Heart right ventricle (tissue), 16 donors: ENCODE measurements around the gene PODXL. TPM values are rescaled to one million over a fixed set of nuclear protein-coding genes. Genes with fewer than 3 reads are reported as not detected.
A peak's percentile ranks its signal among the peaks of the same experiment; 100 is the strongest.

Source experiments
- ATAC-seq, 8 donors: fragments of 200-7000 bp; cut with Tn5 transposase; one replicate each; pipeline ENCODE4 v1.9.1; 2020; ENCODE audit warnings: mild to moderate bottlenecking in 8 of 8, moderate library complexity in 8 of 8, moderate number of reproducible peaks in 1 of 8
- DNase-seq, 2 donors: peaks; one replicate each; pipeline ENCODE4 v3.0.0-alpha.2; 2020
- H3K27ac ChIP-seq, 10 donors: fragments of 200-600 bp; sonication (generic) in 2 of 10; one replicate each; pipeline versions ENCODE4 v1.5.0 to v1.8.0; 2020 to 2022; ENCODE audit warnings: mild to moderate bottlenecking in 3 of 10
- H3K27me3 ChIP-seq, 7 donors: fragments of 200-600 bp; one replicate each; pipeline ENCODE4 v1.8.0; 2021 to 2022; ENCODE audit warnings: mild to moderate bottlenecking in 2 of 7
- H3K36me3 ChIP-seq, 9 donors: fragments of 200-600 bp; sonication (generic) in 1 of 9; one replicate each; pipeline versions ENCODE4 v1.5.0 to v1.8.0; 2020 to 2022; ENCODE audit warnings: mild to moderate bottlenecking in 2 of 9
- H3K4me1 ChIP-seq, 9 donors: fragments of 200-600 bp; sonication (generic) in 1 of 9; one replicate each; pipeline versions ENCODE4 v1.5.0 to v1.8.0; 2020 to 2022; ENCODE audit warnings: mild to moderate bottlenecking in 4 of 9
- H3K4me3 ChIP-seq, 10 donors: fragments of 200-600 bp; sonication (generic) in 2 of 10; one replicate each; pipeline versions ENCODE4 v1.5.0 to v1.8.0; 2020 to 2022; ENCODE audit warnings: mild to moderate bottlenecking in 7 of 10, moderate library complexity in 2 of 10
- H3K9me3 ChIP-seq, 11 donors: fragments of 200-600 bp in 10 of 11; sonication (generic) in 2 of 11; one replicate each; pipeline versions ENCODE4 v1.5.0 to v1.8.0; 2013 to 2022; ENCODE audit warnings: mild to moderate bottlenecking in 2 of 11, control low read depth in 1 of 11, moderate library complexity in 1 of 11
- WGBS, 2 donors: extraction: QIAGEN DNeasy Blood & Tissue Kit; methylation state at CpG; one replicate each; pipeline ENCODE4 v1.1.7; 2013; ENCODE audit warnings: inconsistent platforms in 1 of 2; 5-methylcytosine and 5-hydroxymethylcytosine counted together
- intact Hi-C, 10 donors: fragments of 100-400 bp; cut with DNase I; formaldehyde crosslinking; loops; one replicate each; pipeline versions ENCODE4 v1.11.1 to v1.14.2; 2022
- polyA plus RNA-seq, 2 donors: library from polyadenylated mRNA; stranded (reverse); fragments of 200-250 nt; gene quantifications; one replicate each; pipeline ENCODE4 v1.2.3, GENCODE V29; 2013
- total RNA-seq, 10 donors: library from RNA; stranded (reverse); fragmentation: NEBNext Ultra II Directional in 3 of 10; extraction: Animal tissue kit (Norgen Biotek cat#: 25700) in 3 of 10; gene quantifications; one replicate each; pipeline versions ENCODE4 v1.2.1 to v1.2.4, GENCODE V29; 2021 to 2023
- TF ChIP-seq, protein P1 (sequence below), 9 donors: fragments of 200-600 bp; sonication (generic) in 2 of 9; IDR thresholded peaks; one replicate each; pipeline versions ENCODE4 v1.5.0 to v1.8.0; 2021 to 2022; ENCODE audit warnings: antibody characterized with exemption in 9 of 9, mild to moderate bottlenecking in 5 of 9, moderate library complexity in 1 of 9
- donor health status: Arrhythmogenic right ventricular cardiomyopathy.
- donor health status: ischemic (EF 13 %, LVEDD 7.1; RV severe dilation, severe dysfunction).
- donor health status: healthy with polysubstance abuse.
- donor health status: DM: no; HTN: yes; CAD: no.
- donor health status: DM: no; HTN: no; CAD: no.
- donor health status: ischemic (EF 25% LVEDD 6.9; RV normal size, moderate dysfunction).
- donor health status: ischemic (EF 25% LVEDD 5.7; RV mildly dilated, moderate dysfunction).
- donor health status: healthy.
- donor health status: DM: yes; HTN: yes; CAD: no.
- donor health status: Ischemic cardiomyopathy.
- donor health status: ischemic (EF 35%, LVEDD 5.7; RV mildly dilated, moderate dysfunction).
- donor health status: nonischemic (EF 11% LVEDD 7.7; RV severe dilation, severe dysfunction).
- donor health status: DM: yes; HTN: yes; CAD: no.
- donor health status: PGD.
- donor health status: ischemic (EF 29% LVEDD 5.4; RV normal size, mild dysfunction).
- donor health status: nonischemic (EF 23%, LVEDD 6.1; RV moderate dilation, normal function).

The PODXL gene
- total and polyA plus RNA-seq, 12 donors: 34.4 to 162 (median 65.2) TPM

- no peak overlapping the region for H3K4me3 ChIP-seq
- no peak for ATAC-seq
- H3K27ac ChIP-seq: no peak overlapping the region
- peaks cover 4 to 48% (median 18%) of the 10 kb centered on the region in 9 donors for H3K4me1 ChIP-seq
- no peak for DNase-seq
- TF ChIP-seq, protein P1, sequence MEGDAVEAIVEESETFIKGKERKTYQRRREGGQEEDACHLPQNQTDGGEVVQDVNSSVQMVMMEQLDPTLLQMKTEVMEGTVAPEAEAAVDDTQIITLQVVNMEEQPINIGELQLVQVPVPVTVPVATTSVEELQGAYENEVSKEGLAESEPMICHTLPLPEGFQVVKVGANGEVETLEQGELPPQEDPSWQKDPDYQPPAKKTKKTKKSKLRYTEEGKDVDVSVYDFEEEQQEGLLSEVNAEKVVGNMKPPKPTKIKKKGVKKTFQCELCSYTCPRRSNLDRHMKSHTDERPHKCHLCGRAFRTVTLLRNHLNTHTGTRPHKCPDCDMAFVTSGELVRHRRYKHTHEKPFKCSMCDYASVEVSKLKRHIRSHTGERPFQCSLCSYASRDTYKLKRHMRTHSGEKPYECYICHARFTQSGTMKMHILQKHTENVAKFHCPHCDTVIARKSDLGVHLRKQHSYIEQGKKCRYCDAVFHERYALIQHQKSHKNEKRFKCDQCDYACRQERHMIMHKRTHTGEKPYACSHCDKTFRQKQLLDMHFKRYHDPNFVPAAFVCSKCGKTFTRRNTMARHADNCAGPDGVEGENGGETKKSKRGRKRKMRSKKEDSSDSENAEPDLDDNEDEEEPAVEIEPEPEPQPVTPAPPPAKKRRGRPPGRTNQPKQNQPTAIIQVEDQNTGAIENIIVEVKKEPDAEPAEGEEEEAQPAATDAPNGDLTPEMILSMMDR (IDR thresholded peaks at IDR 0.05): no peak
- peaks cover 0 to 60% (median 0%) of the 10 kb centered on the region in 9 donors for H3K36me3 ChIP-seq
- no peaks in the 10 kb centered on the region for H3K27me3 ChIP-seq
- WGBS, 2 donors: 99 to 100% methylated on average over 2 of the region's 2 CpGs
- intact Hi-C loops: no loop called here
- H3K9me3 ChIP-seq: no peaks in the 10 kb centered on the region
Observed at GRCh38 chr7:131482800-131483199, 73.6 kb downstream of the PODXL start.

- 73 to 78% methylated on average over 4 of the region's 4 CpGs for WGBS, 2 donors
- H3K36me3 ChIP-seq: peaks cover 0 to 58% (median 0%) of the 10 kb centered on the region in 9 donors
- no peak overlapping the region for H3K4me3 ChIP-seq
- H3K27me3 ChIP-seq: no peaks in the 10 kb centered on the region
- TF ChIP-seq, protein P1 (IDR thresholded peaks at IDR 0.05): no peak
- H3K4me1 ChIP-seq: peaks cover 4 to 35% (median 14%) of the 10 kb centered on the region in 9 donors
- intact Hi-C loops: no loop called here
- DNase-seq: no peak
- H3K27ac ChIP-seq: peak overlapping the region in 1 of 10 donors; percentile 23
- peak in 1 of 8 donors; percentile 9 for ATAC-seq
- H3K9me3 ChIP-seq: no peaks in the 10 kb centered on the region
Observed at GRCh38 chr7:131480384-131481315, 75.8 kb downstream of the PODXL start.

- ATAC-seq (no peak), DNase-seq (no peak)
- Histone ChIP-seq H3K27me3 (no peaks in the 10 kb centered on the region), H3K4me1 (peaks cover 4 to 27% (median 14%) of the 10 kb centered on the region in 9 donors), H3K9me3 (peaks cover 0 to 6% (median 0%) of the 10 kb centered on the region in 11 donors), H3K36me3 (peaks cover 0 to 71% (median 9%) of the 10 kb centered on the region in 9 donors), H3K27ac (no peak overlapping the region), H3K4me3 (no peak overlapping the region)
- TF ChIP-seq, protein P1 (IDR thresholded peaks at IDR 0.05): no peak
- 93 to 94% methylated on average over 2 of the region's 2 CpGs for WGBS, 2 donors
- intact Hi-C loops: no loop called here
Observed at GRCh38 chr7:131476740-131477139, 79.7 kb downstream of the PODXL start.

DNA sequence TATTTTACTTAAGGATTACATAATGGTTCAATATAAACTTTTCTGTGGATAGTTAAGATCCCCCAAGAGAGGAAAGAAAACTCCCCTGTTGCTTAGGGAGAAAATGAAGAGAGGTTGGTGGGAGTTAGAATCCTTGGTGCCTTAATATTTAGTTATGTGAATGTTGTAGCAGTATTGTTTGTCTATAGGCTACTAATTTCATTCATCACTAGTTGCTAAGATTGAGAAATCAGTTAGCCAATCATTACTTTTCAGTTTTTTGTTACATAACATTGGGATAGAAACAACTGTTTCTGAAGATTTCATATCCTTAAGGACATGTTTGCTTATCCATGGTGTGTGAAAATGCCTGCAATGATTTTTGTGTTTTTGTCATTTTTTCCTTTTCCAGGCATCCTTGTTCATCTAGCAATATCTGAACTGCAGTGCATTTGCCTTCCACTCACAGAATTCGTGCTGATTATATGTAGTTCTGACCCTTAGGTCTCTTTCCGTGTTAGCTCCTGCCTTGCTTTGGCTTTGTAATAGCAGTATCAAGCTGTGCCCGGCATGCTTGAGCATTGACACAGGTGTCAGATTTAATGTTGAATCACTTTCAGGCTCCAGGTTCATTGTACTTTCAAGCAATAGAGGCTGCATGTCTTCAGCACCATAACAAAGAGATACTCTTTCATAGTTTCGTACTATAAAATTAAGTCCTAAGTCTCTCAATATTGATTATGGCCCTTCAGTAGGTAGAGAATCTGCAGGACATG, 85.0 kb downstream of the PODXL start:
- Histone ChIP-seq H3K27me3 (no peaks in the 10 kb centered on the region), H3K4me1 (peaks cover 0 to 26% (median 5%) of the 10 kb centered on the region in 9 donors), H3K27ac (peak overlapping the region in 3 of 10 donors; percentile 5 to 46 (median 9)), H3K9me3 (peaks cover 0 to 6% (median 0%) of the 10 kb centered on the region in 11 donors), H3K4me3 (no peak overlapping the region), H3K36me3 (peaks cover 0 to 91% (median 38%) of the 10 kb centered on the region in 9 donors)
- ATAC-seq (peak in 1 of 8 donors; percentile 5), DNase-seq (no peak)
- 88 to 93% methylated on average over 4 of the region's 4 CpGs for WGBS, 2 donors
- TF ChIP-seq, protein P1 (IDR thresholded peaks at IDR 0.05): no peak
- intact Hi-C loops: no loop called here
